GM12878 (cell line): ENCODE results near the gene ZFP64. TPM values are rescaled to one million over a fixed set of nuclear protein-coding genes. Genes with fewer than 3 reads are reported as not detected.

Source experiments
- ATAC-seq: fragments of 200-7000 bp; cut with Tn5 transposase; 3 replicates; pipeline ENCODE4 v1.9.1; 2020; ENCODE audit warnings: mild to moderate bottlenecking, moderate library complexity
- BruUV-seq: library from RNA; stranded (reverse); fragments of 400-500 nt; replicated peaks from 2 replicates; lab custom pipeline; 2021; lab: Mats Ljungman, UMichigan
- CTCF ChIA-PET: fragments of 300-600 bp; sonication (Branson Sonifier 250); formaldehyde crosslinking; extraction: SDS; loops from one replicate; lab custom pipeline; 2021; ENCODE audit warnings: inconsistent platforms; lab: Yijun Ruan, JAX
- POLR2A ChIA-PET: fragments of 350-600 bp; formaldehyde crosslinking; extraction: SDS; loops from one replicate; lab custom pipeline; 2021; ENCODE audit warnings: inconsistent platforms; lab: Charles Lee
- RAD21 ChIA-PET: fragments of 300-600 bp; sonication (Branson Sonifier 250); formaldehyde crosslinking; loops from one replicate; lab custom pipeline; 2023; ENCODE audit warnings: antibody characterized with exemption; ENCODE audit not compliant: unreplicated experiment; lab: Charles Lee
- SMC1A ChIA-PET: fragments of 300-600 bp; sonication (Branson Sonifier 250); formaldehyde crosslinking; loops from one replicate; lab custom pipeline; 2023; ENCODE audit not compliant: unreplicated experiment, uncharacterized antibody; lab: Charles Lee
- DNase-seq: peaks from one replicate; pipeline ENCODE4 v3.0.0-alpha.2; 2011; ENCODE audit warnings: low read depth, low spot score
- FAIRE-seq: peaks from 3 replicates; lab custom pipeline; 2011; peaks lifted over from hg19 to GRCh38; lab: Jason Lieb, UNC
- H2AFZ ChIP-seq: 2 replicates; pipeline ENCODE4 v1.6.0; 2011; ENCODE audit warnings: low read depth, low read length, control low read depth; ENCODE audit not compliant: control insufficient read depth
- H3K27ac ChIP-seq: 2 replicates; pipeline ENCODE4 v1.5.1; 2011; ENCODE audit warnings: control low read depth; ENCODE audit not compliant: control insufficient read depth, insufficient read depth
- H3K27me3 ChIP-seq, 2 experiments: replicated peaks in 1 of 2; 2 replicates each; pipeline versions ENCODE4 v1.6.0 to v1.6.1; 2011; ENCODE audit warnings: low read length in 1 of 2; ENCODE audit not compliant: control insufficient read depth in 2 of 2, insufficient read depth in 2 of 2
- H3K36me3 ChIP-seq, 2 experiments: 2 replicates each; pipeline ENCODE4 v1.5.1; 2011; ENCODE audit warnings: low read length in 1 of 2; ENCODE audit not compliant: control insufficient read depth in 2 of 2, insufficient read depth in 2 of 2
- H3K4me1 ChIP-seq: 2 replicates; pipeline ENCODE4 v1.6.1; 2011; ENCODE audit warnings: mild to moderate bottlenecking, low read length, moderate library complexity, mixed read lengths; ENCODE audit not compliant: control insufficient read depth, insufficient read depth
- H3K4me2 ChIP-seq: 2 replicates; pipeline ENCODE4 v1.6.0; 2011; ENCODE audit warnings: control low read depth; ENCODE audit not compliant: control insufficient read depth, insufficient read depth
- H3K4me3 ChIP-seq: fragments of 200-600 bp; sonication (generic); 2 replicates; pipeline ENCODE4 v1.5.1; 2016
- H3K79me2 ChIP-seq: 2 replicates; pipeline ENCODE4 v1.6.0; 2011; ENCODE audit warnings: low read length; ENCODE audit not compliant: control insufficient read depth, insufficient read depth
- H3K9ac ChIP-seq: 2 replicates; pipeline ENCODE4 v1.8.0; 2011; ENCODE audit warnings: low read length, control low read depth, mixed read lengths; ENCODE audit not compliant: control insufficient read depth, insufficient read depth
- H3K9me3 ChIP-seq: replicated peaks from 3 replicates; pipeline ENCODE4 v1.5.1; 2011; ENCODE audit warnings: mild to moderate bottlenecking, low read length; ENCODE audit not compliant: control insufficient read depth, insufficient read depth
- H4K20me1 ChIP-seq: 2 replicates; pipeline ENCODE4 v1.6.0; 2011; ENCODE audit not compliant: control insufficient read depth, insufficient read depth
- BRCA1 ChIP-seq: IDR thresholded peaks from 2 replicates; pipeline ENCODE4 v1.6.1; 2011; ENCODE audit warnings: low read depth, low read length, improper control_type of control experiment
- CEBPB ChIP-seq, 2 experiments: fragments of 150-350 bp in 1 of 2; IDR thresholded peaks; 2 replicates each; pipeline ENCODE4 v1.6.1; 2012 to 2014; ENCODE audit warnings: low read depth in 2 of 2, low read length in 2 of 2, borderline replicate concordance in 1 of 2, inconsistent platforms in 1 of 2
- EZH2 ChIP-seq: IDR thresholded peaks from 2 replicates; pipeline ENCODE4 v1.6.1; 2012; ENCODE audit warnings: low read depth, mild to moderate bottlenecking, control low read depth, inconsistent platforms, low read length, borderline replicate concordance; ENCODE audit not compliant: control insufficient read depth
- MYC ChIP-seq: IDR thresholded peaks from 2 replicates; pipeline ENCODE4 v1.6.1; 2011; ENCODE audit warnings: mild to moderate bottlenecking, low read length, moderate library complexity, inconsistent platforms; ENCODE audit not compliant: insufficient read depth, insufficient replicate concordance, insufficient read length, severe bottlenecking
- NKRF ChIP-seq: fragments of 450-650 bp; conservative IDR thresholded peaks from 2 replicates; pipeline ENCODE4 v1.6.1; 2017; ENCODE audit warnings: mild to moderate bottlenecking, moderate library complexity
- POLR2A ChIP-seq: IDR thresholded peaks from 2 replicates; pipeline ENCODE4 v1.6.1; 2011; ENCODE audit warnings: low read depth, mild to moderate bottlenecking, low read length
- SMAD1 ChIP-seq: fragments of 450-650 bp; IDR thresholded peaks from 2 replicates; pipeline ENCODE4 v1.6.1; 2018; ENCODE audit warnings: mild to moderate bottlenecking, low read depth; ENCODE audit not compliant: partially characterized antibody
- TCF12 ChIP-seq: IDR thresholded peaks from 2 replicates; pipeline ENCODE4 v1.6.1; 2011; ENCODE audit warnings: low read depth, mild to moderate bottlenecking, low read length
- WGBS: methylation state at CpG from one replicate; pipeline ENCODE4 v1.1.6; 2016; ENCODE audit warnings: low lambda C conversion rate; ENCODE audit not compliant: insufficient replicate concordance, insufficient coverage; ENCODE audit errors: missing lambda C conversion rate; 5-methylcytosine and 5-hydroxymethylcytosine counted together
- in situ Hi-C: fragments of 300-500 bp; cut with MboI; formaldehyde crosslinking; loops from 9 replicates; pipeline ENCODE4 v1.14.3; 2018; ENCODE audit warnings: mixed read lengths
- intact Hi-C: fragments of 100-400 bp; cut with micrococcal nuclease; formaldehyde crosslinking; loops from one replicate; pipeline ENCODE4 v1.14.2; 2022; ENCODE audit not compliant: unreplicated experiment
- polyA plus RNA-seq, 11 experiments: library from polyadenylated mRNA; depleted of rRNA in 4 of 11; unstranded in 6 of 11; stranded (reverse) in 5 of 11; fragments of >200 nt; fragmentation: Nextera tagmentation in 4 of 11; fragmentation: Illumina TruSeq in 1 of 11; extraction: Ambion mirVana in 4 of 11; extraction: Trizol in 1 of 11; gene quantifications; 1 replicate in 1 of 11; 2 replicates in 10 of 11; pipeline versions ENCODE4 v1.2.1 to v1.2.3, GENCODE V29; 2011 to 2016; ENCODE audit warnings: inconsistent platforms in 2 of 11, missing spikeins in 2 of 11, low read depth in 1 of 11
- total RNA-seq, 4 experiments: library from RNA; depleted of rRNA in 3 of 4; stranded (reverse); fragments of >200 nt in 3 of 4; fragmentation: Illumina TruSeq in 1 of 4; extraction: Trizol in 1 of 4; gene quantifications; 2 replicates each; pipeline versions ENCODE4 v1.2.1 to v1.2.3, GENCODE V29; 2013 to 2021

The ZFP64 gene
- total and polyA plus RNA-seq, 10 of the 15 experiments (the other 5 are each of a cell fraction or from before 2014, with no cell fraction given): 2.3 to 21.8 (median 11.8) TPM

DNA sequence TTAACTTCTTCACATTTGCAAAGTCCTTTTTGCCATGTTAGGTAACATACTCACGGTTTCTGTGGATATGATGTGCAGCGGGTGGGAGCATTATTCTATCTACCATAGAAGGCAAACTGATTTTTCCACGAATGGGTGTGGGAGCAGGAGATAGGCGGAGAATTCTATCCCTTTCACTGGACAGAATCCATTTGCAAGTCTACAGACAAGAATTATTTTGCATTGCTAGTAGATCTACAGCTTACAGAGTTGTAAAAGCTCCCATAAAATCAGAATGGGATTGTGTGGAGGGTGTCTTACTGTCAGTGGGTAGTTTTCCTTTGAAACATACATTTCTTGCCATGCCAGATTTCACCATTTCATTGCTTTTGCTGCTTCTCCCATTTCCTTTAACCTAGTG is 22.4 kb upstream of the ZFP64 start:
- ChIA-PET POLR2A (no interaction called here), CTCF (interaction anchor here (1.5 kb wide), 1 partner anchor 85 kb away, joined by 5 read pairs; no protein-coding TSS in a partner anchor), RAD21 (interaction anchor here (0.9 to 1.6 kb wide), 2 partner anchors 23 to 85 kb away, joined by 3 to 4 read pairs; no protein-coding TSS in a partner anchor), SMC1A (interaction anchor here (1.8 kb wide), 1 partner anchor 1124 kb away, joined by 4 read pairs; no protein-coding TSS in a partner anchor)
- no peaks in the 10 kb centered on the region for H4K20me1 ChIP-seq
- no TSS peak for BruUV-seq
- no peak overlapping the region for H3K4me2 ChIP-seq
- H3K36me3 ChIP-seq: no peaks in the 10 kb centered on the region
- FAIRE-seq: no peak
- H3K79me2 ChIP-seq: no peaks in the 10 kb centered on the region
- ATAC-seq: no peak
- WGBS: 51% methylated on average over 4 of the region's 4 CpGs
- no peaks in the 10 kb centered on the region for H3K27me3 ChIP-seq
- no peak for TF ChIP-seq EZH2
- no peak overlapping the region for H2AFZ ChIP-seq
- no peak for DNase-seq
- no peak overlapping the region for H3K9ac ChIP-seq
- in situ Hi-C loops: no loop called here
- H3K27ac ChIP-seq: no peak overlapping the region
- no peaks in the 10 kb centered on the region for H3K4me1 ChIP-seq
- H3K4me3 ChIP-seq: no peak overlapping the region
- H3K9me3 ChIP-seq: no peaks in the 10 kb centered on the region; the same call in 1 of the 3 replicates
- intact Hi-C loops: no loop called here

DNA sequence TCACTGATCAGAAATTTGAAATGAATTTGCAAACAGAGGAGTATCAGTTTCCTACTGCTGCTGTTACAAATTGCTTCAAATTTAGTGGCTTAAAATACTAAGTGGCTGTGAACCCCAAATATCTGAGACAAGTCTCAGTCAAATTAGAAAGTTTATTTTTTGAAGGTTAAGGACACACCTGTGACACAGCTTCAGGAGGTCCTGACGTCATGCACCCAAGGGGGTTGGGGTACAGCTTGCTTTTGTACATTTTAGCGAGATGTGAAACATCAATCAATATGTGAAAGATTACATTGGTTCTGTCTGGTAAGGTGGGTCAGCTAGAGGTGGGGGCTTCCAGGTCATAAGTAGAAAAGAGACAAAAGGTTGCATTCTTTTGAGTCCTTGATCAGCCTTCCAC is 21.4 kb upstream of the ZFP64 start:
- FAIRE-seq (no peak), ATAC-seq (no peak), DNase-seq (no peak)
- Histone ChIP-seq H3K79me2 (no peaks in the 10 kb centered on the region), H3K36me3 (no peaks in the 10 kb centered on the region), H3K27ac (no peak overlapping the region), H3K9me3 (no peaks in the 10 kb centered on the region; the same call in 1 of the 3 replicates), H3K4me3 (no peak overlapping the region), H3K27me3 (no peaks in the 10 kb centered on the region), H4K20me1 (no peaks in the 10 kb centered on the region), H3K4me2 (no peak overlapping the region), H2AFZ (no peak overlapping the region), H3K9ac (no peak overlapping the region), H3K4me1 (no peaks in the 10 kb centered on the region)
- POLR2A ChIA-PET: interaction anchor here (0.6 kb wide), 1 partner anchor 30 kb away, joined by 3 read pairs; no protein-coding TSS in a partner anchor
- RAD21 ChIA-PET: interaction anchor here (1.6 kb wide), 1 partner anchor 63 kb away, joined by 3 read pairs; no protein-coding TSS in a partner anchor
- BruUV-seq: no TSS peak
- TF ChIP-seq MYC (no peak), CEBPB (IDR thresholded peaks at IDR 0.05; ENCODE audit: borderline replicate concordance in 1 of 2, low read depth in 2 of 2, low read length in 2 of 2) (no peak), POLR2A (no peak), SMAD1 (no peak), TCF12 (no peak), NKRF (no peak), BRCA1 (no peak)
- SMC1A ChIA-PET: interaction anchor here (0.9 to 1.8 kb wide), 4 partner anchors 17 to 1125 kb away, joined by 4 to 5 read pairs (median 4); no protein-coding TSS in a partner anchor
- in situ Hi-C loops (no loop called here), intact Hi-C loops (no loop called here)
- WGBS: 14% methylated on average over 2 of the region's 2 CpGs
- CTCF ChIA-PET: interaction anchor here (1.0 to 1.5 kb wide), 3 partner anchors 15 to 84 kb away, joined by 3 to 5 read pairs (median 4); no protein-coding TSS in a partner anchor
